ENCODE measurements around the gene TRIM50.

DNA sequence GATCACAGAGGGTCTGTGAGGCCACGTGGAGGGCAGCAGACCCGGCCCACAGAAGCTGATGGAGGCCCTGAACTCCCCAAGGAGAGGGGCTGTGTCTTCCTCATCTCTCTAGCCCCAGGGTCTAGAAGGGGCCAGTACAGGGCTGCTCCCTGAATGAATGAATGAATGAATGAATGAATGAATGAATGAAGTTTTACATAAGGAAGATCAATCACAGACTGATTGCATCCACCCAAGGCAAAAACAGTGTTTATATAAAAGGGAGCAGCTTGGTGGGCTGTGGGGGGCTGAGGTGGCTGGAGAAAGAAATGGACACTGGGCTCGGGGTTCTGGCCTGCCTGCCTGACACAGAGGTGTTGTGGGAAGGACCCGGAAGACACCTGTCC is 14.4 kb downstream of the TRIM50 start:
- TF ChIP-seq, protein P1, sequence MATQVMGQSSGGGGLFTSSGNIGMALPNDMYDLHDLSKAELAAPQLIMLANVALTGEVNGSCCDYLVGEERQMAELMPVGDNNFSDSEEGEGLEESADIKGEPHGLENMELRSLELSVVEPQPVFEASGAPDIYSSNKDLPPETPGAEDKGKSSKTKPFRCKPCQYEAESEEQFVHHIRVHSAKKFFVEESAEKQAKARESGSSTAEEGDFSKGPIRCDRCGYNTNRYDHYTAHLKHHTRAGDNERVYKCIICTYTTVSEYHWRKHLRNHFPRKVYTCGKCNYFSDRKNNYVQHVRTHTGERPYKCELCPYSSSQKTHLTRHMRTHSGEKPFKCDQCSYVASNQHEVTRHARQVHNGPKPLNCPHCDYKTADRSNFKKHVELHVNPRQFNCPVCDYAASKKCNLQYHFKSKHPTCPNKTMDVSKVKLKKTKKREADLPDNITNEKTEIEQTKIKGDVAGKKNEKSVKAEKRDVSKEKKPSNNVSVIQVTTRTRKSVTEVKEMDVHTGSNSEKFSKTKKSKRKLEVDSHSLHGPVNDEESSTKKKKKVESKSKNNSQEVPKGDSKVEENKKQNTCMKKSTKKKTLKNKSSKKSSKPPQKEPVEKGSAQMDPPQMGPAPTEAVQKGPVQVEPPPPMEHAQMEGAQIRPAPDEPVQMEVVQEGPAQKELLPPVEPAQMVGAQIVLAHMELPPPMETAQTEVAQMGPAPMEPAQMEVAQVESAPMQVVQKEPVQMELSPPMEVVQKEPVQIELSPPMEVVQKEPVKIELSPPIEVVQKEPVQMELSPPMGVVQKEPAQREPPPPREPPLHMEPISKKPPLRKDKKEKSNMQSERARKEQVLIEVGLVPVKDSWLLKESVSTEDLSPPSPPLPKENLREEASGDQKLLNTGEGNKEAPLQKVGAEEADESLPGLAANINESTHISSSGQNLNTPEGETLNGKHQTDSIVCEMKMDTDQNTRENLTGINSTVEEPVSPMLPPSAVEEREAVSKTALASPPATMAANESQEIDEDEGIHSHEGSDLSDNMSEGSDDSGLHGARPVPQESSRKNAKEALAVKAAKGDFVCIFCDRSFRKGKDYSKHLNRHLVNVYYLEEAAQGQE (IDR thresholded peaks at IDR 0.05; ENCODE audit: insufficient read depth in 1 of 2, low read depth in 2 of 2, low read length in 1 of 2): no peak
- no peak for TF ChIP-seq SIN3A (IDR thresholded peaks at IDR 0.05; ENCODE audit: borderline replicate concordance, insufficient read depth, low read depth, low read length)
- TF ChIP-seq, protein P2, sequence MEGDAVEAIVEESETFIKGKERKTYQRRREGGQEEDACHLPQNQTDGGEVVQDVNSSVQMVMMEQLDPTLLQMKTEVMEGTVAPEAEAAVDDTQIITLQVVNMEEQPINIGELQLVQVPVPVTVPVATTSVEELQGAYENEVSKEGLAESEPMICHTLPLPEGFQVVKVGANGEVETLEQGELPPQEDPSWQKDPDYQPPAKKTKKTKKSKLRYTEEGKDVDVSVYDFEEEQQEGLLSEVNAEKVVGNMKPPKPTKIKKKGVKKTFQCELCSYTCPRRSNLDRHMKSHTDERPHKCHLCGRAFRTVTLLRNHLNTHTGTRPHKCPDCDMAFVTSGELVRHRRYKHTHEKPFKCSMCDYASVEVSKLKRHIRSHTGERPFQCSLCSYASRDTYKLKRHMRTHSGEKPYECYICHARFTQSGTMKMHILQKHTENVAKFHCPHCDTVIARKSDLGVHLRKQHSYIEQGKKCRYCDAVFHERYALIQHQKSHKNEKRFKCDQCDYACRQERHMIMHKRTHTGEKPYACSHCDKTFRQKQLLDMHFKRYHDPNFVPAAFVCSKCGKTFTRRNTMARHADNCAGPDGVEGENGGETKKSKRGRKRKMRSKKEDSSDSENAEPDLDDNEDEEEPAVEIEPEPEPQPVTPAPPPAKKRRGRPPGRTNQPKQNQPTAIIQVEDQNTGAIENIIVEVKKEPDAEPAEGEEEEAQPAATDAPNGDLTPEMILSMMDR (IDR thresholded peaks at IDR 0.05): no peak
- TF ChIP-seq POLR2AphosphoS5 (IDR thresholded peaks at IDR 0.05; ENCODE audit: low read depth, low read length): no peak
- no peak for TF ChIP-seq TCF7L2 (IDR thresholded peaks at IDR 0.05; ENCODE audit: low read depth, low read length)
